Heart right ventricle (tissue), 16 donors: ENCODE measurements around the gene MAP3K21. TPM values are rescaled to one million over a fixed set of nuclear protein-coding genes. Genes with fewer than 3 reads are reported as not detected.

ENCODE experiments used
- ATAC-seq, 8 donors: fragments of 200-7000 bp; cut with Tn5 transposase; one replicate each; pipeline ENCODE4 v1.9.1; 2020; ENCODE audit warnings: mild to moderate bottlenecking in 8 of 8, moderate library complexity in 8 of 8, moderate number of reproducible peaks in 1 of 8
- DNase-seq, 2 donors: peaks; one replicate each; pipeline ENCODE4 v3.0.0-alpha.2; 2020
- H3K27ac ChIP-seq, 10 donors: fragments of 200-600 bp; sonication (generic) in 2 of 10; one replicate each; pipeline versions ENCODE4 v1.5.0 to v1.8.0; 2020 to 2022; ENCODE audit warnings: mild to moderate bottlenecking in 3 of 10
- H3K27me3 ChIP-seq, 7 donors: fragments of 200-600 bp; one replicate each; pipeline ENCODE4 v1.8.0; 2021 to 2022; ENCODE audit warnings: mild to moderate bottlenecking in 2 of 7
- H3K36me3 ChIP-seq, 9 donors: fragments of 200-600 bp; sonication (generic) in 1 of 9; one replicate each; pipeline versions ENCODE4 v1.5.0 to v1.8.0; 2020 to 2022; ENCODE audit warnings: mild to moderate bottlenecking in 2 of 9
- H3K4me1 ChIP-seq, 9 donors: fragments of 200-600 bp; sonication (generic) in 1 of 9; one replicate each; pipeline versions ENCODE4 v1.5.0 to v1.8.0; 2020 to 2022; ENCODE audit warnings: mild to moderate bottlenecking in 4 of 9
- H3K4me3 ChIP-seq, 10 donors: fragments of 200-600 bp; sonication (generic) in 2 of 10; one replicate each; pipeline versions ENCODE4 v1.5.0 to v1.8.0; 2020 to 2022; ENCODE audit warnings: mild to moderate bottlenecking in 7 of 10, moderate library complexity in 2 of 10
- H3K9me3 ChIP-seq, 11 donors: fragments of 200-600 bp in 10 of 11; sonication (generic) in 2 of 11; one replicate each; pipeline versions ENCODE4 v1.5.0 to v1.8.0; 2013 to 2022; ENCODE audit warnings: mild to moderate bottlenecking in 2 of 11, control low read depth in 1 of 11, moderate library complexity in 1 of 11
- CTCF ChIP-seq, 9 donors: fragments of 200-600 bp; sonication (generic) in 2 of 9; IDR thresholded peaks; one replicate each; pipeline versions ENCODE4 v1.5.0 to v1.8.0; 2021 to 2022; ENCODE audit warnings: antibody characterized with exemption in 9 of 9, mild to moderate bottlenecking in 5 of 9, moderate library complexity in 1 of 9
- WGBS, 2 donors: extraction: QIAGEN DNeasy Blood & Tissue Kit; methylation state at CpG; one replicate each; pipeline ENCODE4 v1.1.7; 2013; ENCODE audit warnings: inconsistent platforms in 1 of 2; 5-methylcytosine and 5-hydroxymethylcytosine counted together
- intact Hi-C, 10 donors: fragments of 100-400 bp; cut with DNase I; formaldehyde crosslinking; loops; one replicate each; pipeline versions ENCODE4 v1.11.1 to v1.14.2; 2022
- polyA plus RNA-seq, 2 donors: library from polyadenylated mRNA; stranded (reverse); fragments of 200-250 nt; gene quantifications; one replicate each; pipeline ENCODE4 v1.2.3, GENCODE V29; 2013
- total RNA-seq, 10 donors: library from RNA; stranded (reverse); fragmentation: NEBNext Ultra II Directional in 3 of 10; extraction: Animal tissue kit (Norgen Biotek cat#: 25700) in 3 of 10; gene quantifications; one replicate each; pipeline versions ENCODE4 v1.2.1 to v1.2.4, GENCODE V29; 2021 to 2023
- donor health status: Arrhythmogenic right ventricular cardiomyopathy.
- donor health status: ischemic (EF 13 %, LVEDD 7.1; RV severe dilation, severe dysfunction).
- donor health status: healthy with polysubstance abuse.
- donor health status: DM: no; HTN: yes; CAD: no.
- donor health status: DM: no; HTN: no; CAD: no.
- donor health status: ischemic (EF 25% LVEDD 6.9; RV normal size, moderate dysfunction).
- donor health status: ischemic (EF 25% LVEDD 5.7; RV mildly dilated, moderate dysfunction).
- donor health status: healthy.
- donor health status: DM: yes; HTN: yes; CAD: no.
- donor health status: Ischemic cardiomyopathy.
- donor health status: ischemic (EF 35%, LVEDD 5.7; RV mildly dilated, moderate dysfunction).
- donor health status: nonischemic (EF 11% LVEDD 7.7; RV severe dilation, severe dysfunction).
- donor health status: DM: yes; HTN: yes; CAD: no.
- donor health status: PGD.
- donor health status: ischemic (EF 29% LVEDD 5.4; RV normal size, mild dysfunction).
- donor health status: nonischemic (EF 23%, LVEDD 6.1; RV moderate dilation, normal function).

MAP3K21 gene
- total and polyA plus RNA-seq, 12 donors = 0.07 to 0.47 (median 0.17) TPM

GRCh38 chr1:233431753-233432403 lies 104.4 kb downstream of the MAP3K21 start:
- intact Hi-C loops = loop anchor here in 1 of 10 donors (10.0 kb wide), 1 partner anchor 633 kb away; no protein-coding TSS in a partner anchor
- no peaks in the 10 kb centered on the region for H3K36me3 ChIP-seq
- peaks cover 0 to 15% (median 11%) of the 10 kb centered on the region in 7 donors for H3K27me3 ChIP-seq
- peaks cover 0 to 3% (median 0%) of the 10 kb centered on the region in 11 donors for H3K9me3 ChIP-seq
- TF ChIP-seq CTCF (IDR thresholded peaks at IDR 0.05) = no peak
- H3K4me3 ChIP-seq = no peak overlapping the region
- no peak overlapping the region for H3K27ac ChIP-seq
- H3K4me1 ChIP-seq = no peaks in the 10 kb centered on the region
- ATAC-seq (no peak), DNase-seq (no peak)
- WGBS, 2 donors = 88 to 92% methylated on average over 3 of the region's 3 CpGs

GRCh38 chr1:233432916-233433315 lies 105.4 kb downstream of the MAP3K21 start:
- intact Hi-C loops = loop anchor here in 1 of 10 donors (10.0 kb wide), 1 partner anchor 632 kb away; no protein-coding TSS in a partner anchor
- Histone ChIP-seq H3K27ac (no peak overlapping the region), H3K4me3 (no peak overlapping the region), H3K36me3 (no peaks in the 10 kb centered on the region), H3K27me3 (peaks cover 0 to 12% (median 8%) of the 10 kb centered on the region in 7 donors), H3K9me3 (peaks cover 0 to 3% (median 0%) of the 10 kb centered on the region in 11 donors), H3K4me1 (no peaks in the 10 kb centered on the region)
- 23 to 41% methylated on average over 1 of the region's 1 CpG for WGBS, 2 donors
- DNase-seq (no peak), ATAC-seq (no peak)
- no peak for TF ChIP-seq CTCF (IDR thresholded peaks at IDR 0.05)

GRCh38 chr1:233433436-233434210 lies 106.1 kb downstream of the MAP3K21 start:
- no peaks in the 10 kb centered on the region for H3K36me3 ChIP-seq
- WGBS, 2 donors = 39 to 54% methylated on average over 4 of the region's 4 CpGs

More at GRCh38 chr1:233433436-233434210, 106.1 kb downstream of the MAP3K21 start:
- TF ChIP-seq CTCF (IDR thresholded peaks at IDR 0.05) = no peak
- Histone ChIP-seq H3K27me3 (peaks cover 0 to 10% (median 6%) of the 10 kb centered on the region in 7 donors), H3K4me1 (no peaks in the 10 kb centered on the region), H3K4me3 (no peak overlapping the region), H3K27ac (no peak overlapping the region), H3K9me3 (peaks cover 0 to 3% (median 0%) of the 10 kb centered on the region in 11 donors)
- ATAC-seq (no peak), DNase-seq (no peak)
- intact Hi-C loops = loop anchor here in 1 of 10 donors (10.0 kb wide), 1 partner anchor 631 kb away; no protein-coding TSS in a partner anchor

Other genes with a start within 250 kb of the MAP3K21 start
- 1 to 10 TPM in 8 of 10 donors, under 1 TPM in 2; 0.77 to 3.1 (median 1.6) TPM for gene PCNX2, start 32.0 kb upstream of the MAP3K21 start, total RNA-seq
- under 1 TPM; 0.29 to 0.37 TPM for gene PCNX2, start 32.0 kb upstream of the MAP3K21 start, polyA plus RNA-seq